ENCODE results near the gene MEIS2.

The MEIS2 gene

DNA sequence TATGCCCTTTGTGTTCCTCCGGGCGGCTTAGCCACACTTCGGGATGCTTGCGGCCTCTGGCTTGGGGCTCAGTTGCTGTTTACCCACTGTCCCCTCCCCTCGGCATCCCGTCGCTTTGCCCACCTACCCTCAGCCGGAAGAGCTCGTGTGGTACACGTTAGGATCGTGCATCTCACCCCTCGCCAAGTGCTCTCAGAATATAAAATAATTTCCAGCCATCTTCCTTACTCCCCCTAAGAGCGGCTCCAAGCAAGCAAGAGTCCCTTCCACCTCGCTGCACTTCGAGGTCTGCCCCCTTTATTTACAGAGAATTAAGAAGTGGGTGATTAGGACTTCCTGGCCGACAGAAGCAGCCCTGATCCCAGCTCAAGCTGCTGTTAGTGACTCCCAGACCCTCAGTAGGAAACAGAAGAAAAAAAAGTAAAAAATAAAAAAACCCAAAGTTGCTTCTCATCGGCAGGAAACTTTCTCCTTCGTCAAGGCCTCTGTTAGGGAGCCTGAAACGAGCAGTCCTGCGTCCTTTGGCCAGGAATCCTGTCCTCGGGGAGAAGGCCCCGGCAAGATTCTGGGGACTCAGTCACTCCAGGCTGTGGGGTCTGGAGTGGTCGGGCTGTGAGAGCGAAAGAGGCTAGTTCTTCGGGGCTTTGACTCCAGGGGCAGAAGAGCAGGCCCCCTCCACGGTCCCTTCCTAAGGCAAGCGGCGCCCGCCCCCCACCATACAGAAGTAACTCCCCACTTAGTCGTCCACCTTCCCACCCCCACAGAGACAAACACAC, 3.0 kb downstream of the MEIS2 start:
- no peak for DNase-seq (ENCODE audit: low spot score)

DNA sequence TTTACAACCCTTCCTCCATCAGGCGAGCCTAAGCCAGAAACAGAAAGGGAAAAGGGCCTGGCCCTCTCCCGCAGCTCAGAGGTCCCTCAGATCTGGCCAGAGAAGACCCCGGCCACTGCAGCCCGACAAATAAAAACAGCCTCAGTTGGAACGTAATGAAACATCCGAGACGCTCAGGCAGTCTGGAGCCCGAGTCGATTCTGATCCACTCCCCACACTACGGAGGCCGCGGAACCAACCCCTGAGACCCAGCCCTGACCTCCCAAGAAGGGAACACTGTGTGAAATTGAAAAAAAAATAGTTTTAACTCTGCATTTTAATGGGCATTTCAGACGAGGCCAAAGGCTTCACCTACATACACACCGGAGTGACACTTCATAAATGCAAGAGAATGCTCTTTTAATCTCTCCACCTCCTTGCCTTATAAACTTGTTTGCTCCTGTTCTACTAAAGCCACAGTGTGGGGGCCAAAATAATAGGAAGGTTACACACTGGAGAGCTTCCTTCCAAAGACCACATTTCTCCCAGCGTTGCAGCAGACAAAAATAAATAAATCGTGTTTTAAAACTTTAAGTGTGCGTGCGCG, 3.7 kb downstream of the MEIS2 start:
- DNase-seq (ENCODE audit: low spot score): no peak

DNA sequence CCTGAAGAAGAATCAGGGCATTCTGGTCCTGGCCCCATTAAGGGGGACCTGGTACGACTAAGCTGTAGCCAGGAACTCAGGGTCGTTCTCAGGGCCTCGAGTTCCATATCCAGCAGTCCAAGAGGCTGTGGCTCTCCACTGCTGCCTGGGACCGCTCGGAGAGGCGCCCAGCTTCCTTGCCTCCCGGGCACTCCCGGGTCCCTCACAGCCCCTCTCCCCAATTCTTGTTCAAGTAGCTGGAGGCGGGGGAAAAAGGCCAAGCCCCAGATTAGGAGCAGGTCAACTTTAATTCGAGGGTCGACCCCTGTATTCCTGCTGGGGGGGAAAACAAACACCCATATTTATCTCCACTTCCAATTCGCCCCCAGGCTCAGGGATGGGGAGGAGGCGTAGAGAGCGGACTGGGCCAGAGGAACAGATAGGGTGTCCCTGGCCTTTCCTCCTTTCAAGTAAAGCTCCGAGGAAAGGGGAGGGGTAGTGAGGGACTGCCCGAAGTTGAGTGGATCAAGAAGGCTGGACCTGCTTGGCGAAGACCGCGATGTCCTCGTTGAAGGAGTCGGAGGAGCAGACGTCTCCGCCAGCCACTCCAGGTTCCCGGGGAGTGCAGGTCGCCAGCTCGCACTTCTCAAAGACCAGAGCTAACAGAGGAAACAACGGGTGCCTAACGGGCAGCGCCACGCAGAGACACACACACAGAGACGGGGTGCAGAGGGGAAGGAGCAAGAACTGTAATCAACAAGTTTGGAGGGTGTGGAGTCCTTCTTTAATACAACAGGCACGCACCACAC, 4.4 kb downstream of the MEIS2 start:
- no peak for DNase-seq (ENCODE audit: low spot score)

DNA sequence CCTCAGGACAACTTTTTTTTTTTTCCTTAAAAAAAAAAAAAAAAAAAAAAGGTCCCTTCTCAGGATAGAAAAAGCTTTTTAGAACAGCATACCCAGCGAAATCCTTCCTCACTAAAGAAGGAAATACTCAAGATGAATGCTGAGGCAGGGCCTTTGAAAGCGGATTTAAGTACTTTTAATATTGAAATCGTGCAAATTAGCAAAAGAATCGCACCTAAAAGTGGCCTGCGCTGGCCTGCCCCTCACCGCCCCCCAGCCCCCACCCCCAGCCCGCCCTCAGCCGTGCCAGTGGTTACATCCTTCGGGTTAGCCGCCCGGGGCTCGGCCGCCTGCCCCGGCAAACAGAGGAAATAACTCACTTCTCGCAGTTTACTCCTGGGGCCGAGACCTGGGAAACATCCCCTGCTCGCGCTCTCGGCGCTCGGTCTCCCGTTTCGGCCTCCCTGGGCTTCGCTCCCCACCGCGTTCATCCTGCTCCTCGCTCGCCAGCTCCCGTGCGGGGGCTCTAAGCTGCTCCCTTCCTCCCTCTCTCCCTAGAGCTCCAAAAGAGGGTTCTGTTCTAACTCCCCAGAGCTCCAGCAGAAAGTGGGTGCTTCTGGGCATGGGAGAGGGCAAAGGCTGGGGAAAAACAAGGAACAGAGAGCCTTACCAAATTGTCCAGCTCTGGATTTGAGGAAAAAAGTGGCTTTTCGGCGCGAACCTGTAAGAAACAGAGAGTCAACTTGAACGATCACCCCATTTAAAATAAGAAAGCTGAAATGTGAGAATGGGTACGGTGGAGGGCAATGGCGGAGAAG, 5.2 kb downstream of the MEIS2 start:
- DNase-seq (ENCODE audit: low spot score): no peak

DNA sequence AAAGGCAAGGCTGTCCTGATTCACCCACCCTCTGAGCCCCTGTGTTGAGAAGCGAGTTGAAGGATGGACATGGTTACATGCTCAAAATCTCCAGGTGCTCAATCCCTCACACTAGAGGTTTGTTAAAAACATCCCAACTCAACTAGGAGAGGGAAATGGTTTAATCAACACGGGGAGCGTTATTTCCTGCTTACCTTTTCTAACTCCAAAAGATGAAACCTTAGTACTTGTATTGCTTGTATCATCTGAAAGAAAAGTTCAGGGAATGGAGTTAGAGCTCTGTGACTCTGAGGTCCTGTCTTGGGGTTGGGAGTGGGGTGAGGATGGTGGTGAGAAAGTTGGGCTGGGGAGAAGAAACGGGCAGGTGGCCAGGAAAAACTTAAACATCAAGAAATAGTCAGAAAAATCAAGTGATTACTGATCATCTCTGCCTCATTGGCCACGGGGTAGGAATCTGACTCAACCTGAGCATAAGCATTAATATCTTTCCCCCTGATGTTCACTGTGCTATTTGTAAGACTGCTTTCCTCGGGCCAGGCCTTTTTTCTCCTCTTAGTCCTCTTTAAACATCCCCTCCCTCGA, 5.9 kb downstream of the MEIS2 start:
- DNase-seq (ENCODE audit: low spot score): no peak

DNA sequence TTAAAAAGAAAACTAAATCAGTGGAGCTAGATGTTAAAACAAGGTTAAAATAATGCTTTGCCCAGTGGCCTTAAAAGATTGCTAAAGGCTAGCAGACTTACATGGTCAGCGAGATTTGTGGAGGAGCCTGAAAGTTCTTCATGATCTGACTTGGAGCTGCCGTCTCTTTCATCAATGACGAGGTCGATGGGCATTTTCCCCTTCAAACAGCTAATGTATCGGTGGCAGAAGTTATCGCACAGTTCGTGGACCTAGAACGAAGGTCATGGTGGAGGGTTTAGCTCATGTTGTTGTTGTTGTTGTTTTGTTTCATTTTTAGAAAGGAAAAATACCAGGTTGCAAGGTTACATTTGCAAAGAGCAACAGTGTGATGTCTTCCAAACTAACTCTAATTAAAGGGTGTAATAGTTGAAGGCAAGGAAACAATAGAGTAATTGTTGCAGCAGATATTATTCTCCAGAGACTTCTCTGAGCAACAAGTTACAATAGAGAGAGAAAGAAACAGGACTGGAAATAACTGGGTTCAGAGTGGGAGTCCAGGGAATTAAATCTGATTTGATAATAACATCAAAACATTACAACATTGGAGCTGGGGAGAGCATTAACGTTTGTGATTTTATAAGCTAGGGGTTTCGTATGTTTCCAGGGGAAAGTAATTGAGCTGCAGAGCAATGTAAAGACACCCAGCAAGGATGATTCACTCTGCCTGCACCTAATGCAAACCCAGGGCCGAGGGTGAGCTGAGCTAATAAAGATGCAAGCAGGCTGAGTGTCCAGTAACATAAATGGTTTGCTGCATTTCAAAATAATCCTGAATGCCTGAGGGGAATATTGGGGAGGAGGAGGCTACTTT, 6.6 kb downstream of the MEIS2 start:
- no peak for DNase-seq (ENCODE audit: low spot score)

DNA sequence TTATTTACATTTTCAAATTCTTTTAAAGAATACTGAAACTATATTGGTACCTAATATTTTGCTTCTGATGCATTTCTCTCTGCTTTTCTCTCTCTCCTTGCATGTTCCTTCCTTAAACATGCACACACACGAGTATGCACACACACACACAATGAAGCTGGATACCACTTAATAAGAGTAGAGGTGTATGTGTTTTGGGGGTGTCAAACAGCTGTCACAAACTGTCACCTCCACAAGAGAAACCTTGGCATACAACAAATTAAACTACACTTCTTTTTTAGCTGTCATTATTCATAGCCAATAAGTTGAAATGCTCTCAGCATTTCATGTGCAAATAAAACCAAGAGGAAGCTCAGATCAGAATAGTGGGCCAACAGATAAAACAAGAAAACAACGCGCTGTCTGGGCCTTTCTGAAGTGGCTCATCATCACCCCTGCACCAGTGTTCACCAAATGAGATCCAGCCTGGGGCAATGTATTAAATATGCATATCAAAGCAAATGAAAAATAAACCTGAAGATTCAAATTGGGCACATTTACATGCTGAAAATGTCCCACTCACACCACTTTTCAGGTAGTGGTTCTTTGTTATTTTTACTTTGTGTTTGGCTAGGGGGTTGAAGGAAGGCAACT, 9.7 kb downstream of the MEIS2 start:
- DNase-seq (ENCODE audit: low spot score): no peak

DNA sequence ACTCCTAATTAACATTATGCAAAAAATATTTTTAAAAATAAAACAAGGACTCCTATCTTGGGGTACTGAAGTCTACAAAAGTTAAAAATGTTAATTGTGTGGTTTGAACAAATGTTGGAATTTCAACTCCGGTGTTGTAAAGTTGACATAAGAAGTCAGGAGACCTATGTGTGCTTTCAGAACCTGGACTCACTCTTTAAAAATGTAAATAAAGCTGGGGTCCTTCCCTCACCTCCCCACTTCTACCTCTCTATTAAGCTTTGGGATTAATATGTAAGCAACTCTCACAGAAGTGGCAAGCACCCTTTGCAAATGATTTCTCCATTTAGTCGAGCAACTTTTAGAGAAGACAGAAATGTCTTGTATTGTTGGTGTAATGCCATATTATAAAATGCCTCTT, 11.9 kb downstream of the MEIS2 start:
- no peak for DNase-seq (ENCODE audit: low spot score)

DNA sequence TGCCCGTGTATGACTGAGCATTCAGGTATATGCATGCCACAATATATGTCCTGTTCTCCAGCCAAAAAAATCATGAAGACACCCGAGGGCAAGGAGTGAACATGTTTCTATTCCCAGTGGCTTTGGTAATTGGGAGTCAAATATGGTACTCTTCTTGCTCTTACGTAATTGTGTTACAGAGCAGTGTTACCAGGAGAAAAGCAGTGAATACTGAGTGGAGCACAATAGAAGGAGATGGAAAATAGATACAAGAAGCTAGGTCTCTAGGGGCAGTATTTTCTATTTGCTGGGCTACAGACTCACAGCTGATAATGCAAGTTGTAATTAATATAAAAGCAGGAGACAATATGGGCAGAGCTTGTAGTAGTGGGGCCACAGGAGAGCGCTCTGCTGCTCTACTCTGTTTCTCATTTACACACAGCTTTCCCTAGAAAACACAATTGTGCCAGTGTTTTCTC, 13.2 kb downstream of the MEIS2 start:
- no peak for DNase-seq (ENCODE audit: low spot score)

DNA sequence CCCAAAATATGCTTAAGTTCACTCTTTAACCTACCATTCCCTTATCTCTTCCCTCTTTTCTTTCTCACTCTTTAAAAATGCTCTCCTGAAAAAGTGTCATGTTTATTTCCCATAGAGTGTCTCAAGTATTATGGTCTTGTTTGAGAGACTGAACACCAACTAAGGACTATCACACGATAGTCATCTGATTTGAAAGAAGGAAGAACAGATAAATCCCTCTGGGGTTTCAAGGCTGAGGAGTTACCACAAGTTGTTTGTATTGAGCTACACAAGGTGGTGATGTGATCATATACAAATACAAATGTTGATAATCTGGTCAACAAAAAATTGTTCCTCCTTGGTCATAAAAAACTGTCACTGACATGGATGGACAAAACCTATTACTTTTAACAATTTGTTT, 13.8 kb downstream of the MEIS2 start:
- no peak for DNase-seq (ENCODE audit: low spot score)

DNA sequence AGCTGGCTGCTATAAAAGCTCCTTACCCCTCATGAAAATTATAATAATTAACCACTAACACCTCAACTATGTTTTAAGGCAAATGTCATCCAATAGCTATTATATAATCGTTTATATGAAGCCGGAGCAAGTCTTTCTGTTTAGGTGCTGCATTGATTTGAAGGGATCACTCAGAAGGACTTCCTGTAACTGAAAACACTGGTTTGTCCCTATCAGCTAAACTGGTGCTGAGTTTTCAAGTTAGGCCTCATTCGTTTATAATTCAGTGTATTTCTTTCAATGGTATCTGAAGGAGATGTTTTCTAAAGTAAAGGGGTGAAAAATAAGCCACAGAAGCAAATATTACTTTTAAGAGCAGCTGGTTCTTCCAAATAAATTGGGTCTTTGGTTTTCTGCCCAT, 14.2 kb downstream of the MEIS2 start:
- DNase-seq (ENCODE audit: low spot score): no peak

DNA sequence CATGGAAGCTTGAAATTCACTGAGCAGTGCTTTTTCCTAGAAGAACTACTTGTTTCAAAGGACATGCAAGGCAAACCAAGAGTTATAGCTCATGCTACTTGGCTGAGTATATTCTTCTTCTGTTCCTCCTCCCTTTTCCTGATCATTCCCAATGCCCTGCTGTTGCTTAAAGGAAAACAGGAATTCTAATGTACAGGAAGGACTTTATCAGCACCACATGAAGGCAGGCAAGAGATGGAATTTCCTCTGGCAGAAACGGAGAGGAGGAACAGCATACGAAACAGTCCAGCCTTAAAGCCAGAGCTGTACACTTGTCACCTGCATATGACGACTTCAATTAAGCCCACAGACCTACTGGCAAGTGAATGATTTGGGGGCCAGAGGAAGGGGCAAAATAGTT, 15.7 kb downstream of the MEIS2 start:
- no peak for DNase-seq (ENCODE audit: low spot score)

DNA sequence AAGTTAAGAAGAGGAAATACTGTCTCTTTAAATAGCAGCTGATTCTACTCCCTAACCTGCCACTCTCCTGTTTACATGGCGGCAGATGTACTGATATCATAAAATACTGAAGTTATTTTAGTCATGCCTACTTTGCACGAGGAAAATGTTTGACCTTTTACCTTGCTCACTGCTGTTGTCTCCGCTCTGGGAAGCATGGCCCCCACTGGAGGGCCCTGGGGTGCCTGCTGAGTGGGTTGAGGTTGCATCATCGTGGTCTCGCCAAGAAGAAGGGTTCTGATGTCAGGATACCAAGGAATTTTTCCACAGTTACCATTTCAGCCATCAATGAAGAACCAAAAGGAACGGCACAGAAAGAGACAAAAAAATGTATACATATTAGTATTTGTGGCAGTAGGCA, 16.7 kb downstream of the MEIS2 start:
- DNase-seq (ENCODE audit: low spot score): no peak

DNA sequence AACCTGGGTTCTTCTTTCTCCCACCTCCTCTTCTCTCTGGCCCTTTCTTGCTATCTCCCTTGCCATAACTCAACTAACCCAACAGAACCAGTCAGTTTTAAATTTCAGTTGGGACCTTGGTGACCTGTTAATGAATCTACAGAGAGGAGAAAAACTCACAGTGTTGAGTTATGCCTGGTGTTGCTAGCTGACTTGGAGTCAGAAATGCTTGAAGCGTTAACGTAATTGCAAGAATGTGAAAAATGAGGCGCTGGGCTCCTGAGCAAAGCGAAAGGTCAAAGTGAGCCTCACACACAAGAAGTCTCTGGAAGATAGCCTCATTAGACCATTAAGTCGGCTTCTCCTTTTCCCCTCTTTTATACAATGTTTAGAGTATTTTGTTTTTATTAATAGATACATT, 18.4 kb downstream of the MEIS2 start:
- DNase-seq (ENCODE audit: low spot score): no peak

DNA sequence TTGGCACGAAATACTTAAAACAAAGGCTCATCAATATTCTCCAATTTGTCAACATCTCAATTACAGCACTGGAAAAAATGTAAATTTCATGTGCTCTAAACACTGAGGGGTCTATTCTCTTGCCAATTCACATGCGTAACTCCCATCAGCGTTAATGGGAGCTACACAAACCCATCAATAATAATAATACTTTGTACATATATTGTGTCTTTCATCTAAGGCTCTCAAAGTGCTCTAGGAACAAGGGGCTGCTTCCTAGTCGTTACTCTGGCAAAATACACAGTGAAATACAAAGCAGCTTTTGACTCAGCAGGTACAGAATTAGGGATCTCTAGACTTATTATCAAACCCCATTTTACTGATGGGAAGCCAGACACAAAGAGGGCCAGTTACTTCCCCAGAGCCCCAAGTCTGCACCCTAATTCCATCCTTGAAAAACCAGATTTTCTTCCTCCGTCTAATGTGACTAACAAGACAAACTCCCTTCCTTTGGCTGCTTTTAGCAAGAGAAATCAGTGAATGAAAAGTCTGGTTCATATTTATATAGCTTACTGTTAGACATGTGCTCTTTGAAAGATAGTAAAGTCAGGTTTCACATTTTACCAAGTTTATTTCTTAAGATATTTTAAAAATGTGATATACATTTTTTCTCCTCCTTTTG, 20.0 kb downstream of the MEIS2 start:
- no peak for DNase-seq (ENCODE audit: low spot score)

DNA sequence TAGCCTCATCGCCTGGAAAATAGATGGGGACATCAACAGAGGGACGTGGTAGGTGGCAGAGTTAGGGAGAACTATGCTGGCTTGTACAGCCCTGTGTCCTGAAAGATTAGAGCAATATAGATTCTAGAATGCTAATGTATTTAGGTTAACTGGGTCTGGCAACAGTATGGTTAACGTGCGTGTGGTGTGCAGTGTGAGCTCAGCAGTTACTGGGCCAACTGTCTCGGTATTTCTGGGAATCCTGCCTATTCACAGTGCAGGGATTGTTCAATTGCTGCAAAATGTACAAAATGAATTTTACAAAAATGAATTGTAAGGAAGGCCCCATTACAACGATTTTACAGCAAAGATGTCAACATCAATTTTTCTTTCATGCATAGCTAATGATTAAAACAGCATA, 20.6 kb downstream of the MEIS2 start:
- DNase-seq (ENCODE audit: low spot score): no peak

DNA sequence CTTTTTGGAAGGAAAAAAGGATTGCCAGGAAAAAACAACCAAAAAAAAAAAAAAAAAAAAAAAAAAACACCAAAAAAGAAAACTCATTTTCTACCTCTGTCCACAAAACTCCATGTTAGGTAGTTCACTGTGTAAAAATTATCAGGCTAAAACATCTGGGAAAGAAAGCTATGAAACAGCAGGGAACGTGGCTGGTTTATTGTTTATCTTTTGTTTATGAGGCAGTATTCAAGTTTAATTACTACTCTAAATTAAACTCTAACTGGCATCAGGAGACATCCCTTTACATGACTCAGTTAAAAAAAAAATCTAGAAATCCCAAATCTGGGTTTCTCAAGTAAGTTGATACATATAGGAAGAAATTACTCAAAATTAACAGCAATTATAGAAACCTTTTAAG, 21.8 kb downstream of the MEIS2 start:
- no peak for DNase-seq (ENCODE audit: low spot score)

DNA sequence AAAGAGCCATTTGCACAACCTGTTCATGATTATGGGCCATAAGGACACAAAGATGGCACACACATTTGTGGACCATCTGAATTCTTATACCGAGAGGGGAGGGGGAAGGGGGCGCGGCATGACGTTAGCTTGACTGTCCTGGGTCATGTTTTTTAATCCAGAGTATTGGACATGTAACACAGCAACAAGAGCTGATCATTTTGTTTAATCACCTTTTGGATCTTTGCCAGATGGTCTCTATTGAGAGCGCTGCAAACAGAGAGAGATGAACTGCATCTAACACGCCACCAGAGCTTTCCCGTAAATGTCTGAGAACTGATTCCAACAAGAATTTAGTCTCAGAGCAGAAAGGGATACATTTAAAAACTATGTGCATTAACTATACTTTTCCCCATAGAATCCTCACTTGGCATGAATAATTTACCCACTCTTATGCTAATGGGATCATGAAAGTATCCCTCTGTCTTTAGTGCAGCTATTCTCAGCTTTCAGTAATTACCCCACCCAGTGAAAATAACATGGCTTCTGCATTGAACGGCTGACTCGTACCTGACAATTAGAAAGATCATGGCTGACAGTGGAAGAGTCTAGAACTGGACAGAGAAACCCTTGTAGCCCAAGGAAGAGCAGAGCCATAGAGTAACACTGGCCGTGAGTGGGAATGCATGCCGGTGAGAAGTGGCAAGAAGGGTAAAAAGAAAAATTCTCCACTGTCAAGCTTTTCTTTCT, 22.6 kb downstream of the MEIS2 start:
- DNase-seq (ENCODE audit: low spot score): no peak

DNA sequence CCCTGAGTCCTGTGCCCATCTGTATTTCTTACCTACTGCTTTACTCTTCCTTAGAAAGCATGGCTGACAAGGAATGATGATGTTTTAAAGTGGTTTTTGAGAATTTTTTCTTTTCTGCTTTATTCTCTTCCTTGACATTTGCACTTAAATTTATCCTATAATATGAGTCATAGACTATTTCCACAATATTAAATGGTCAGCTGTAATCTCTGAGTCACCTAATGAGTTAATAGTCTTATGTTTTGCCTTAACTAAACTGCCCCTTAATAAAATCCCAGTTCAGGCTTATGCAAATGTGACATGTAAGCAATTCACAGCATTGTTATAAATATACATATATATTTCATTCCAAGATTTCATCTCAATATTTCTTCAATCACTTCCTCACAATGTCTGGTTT, 23.8 kb downstream of the MEIS2 start:
- DNase-seq (ENCODE audit: low spot score): no peak

All from CD4-positive, alpha-beta T cell treated with Interleukin-15 for 4 hours (primary cell).